PFSK-1 (cell line): ENCODE measurements around the gene ASIC1.

Source experiments
- REST ChIP-seq, 2 experiments: IDR thresholded peaks; 2 replicates each; pipeline versions ENCODE4 v1.6.1 to v1.8.0; 2011 to 2012; ENCODE audit warnings: low read depth in 2 of 2, low read length in 2 of 2, control low read depth in 1 of 2, inconsistent platforms in 1 of 2, mild to moderate bottlenecking in 1 of 2, moderate library complexity in 1 of 2; ENCODE audit not compliant: insufficient read depth in 1 of 2
- SIN3A ChIP-seq: IDR thresholded peaks from 2 replicates; pipeline ENCODE4 v1.6.1; 2012; ENCODE audit warnings: mild to moderate bottlenecking, low read length, moderate library complexity, borderline replicate concordance; ENCODE audit not compliant: insufficient read depth
- TAF1 ChIP-seq: IDR thresholded peaks from 2 replicates; pipeline ENCODE4 v1.6.1; 2012; ENCODE audit warnings: low read length, control low read depth, borderline replicate concordance; ENCODE audit not compliant: insufficient read depth

- TF ChIP-seq SIN3A: peak; percentile 31; the same call in 1 of the 2 replicates
- 0 out of 4 replicates have a peak, but pooled peaks of 1 of the 2 experiments have one; percentile 37 for TF ChIP-seq REST (IDR thresholded peaks at IDR 0.05; ENCODE audit: insufficient read depth in 1 of 2, low read depth in 2 of 2, low read length in 2 of 2)
- peak; percentile 80; the same call in 1 of the 2 replicates for TF ChIP-seq TAF1
Observed at GRCh38 chr12:50084775-50085614, 27.6 kb downstream of the ASIC1 start, which contains the start of gene SMARCD1.
